GM19043 (cell line): ENCODE measurements around the gene HIVEP2.
A peak's percentile ranks its signal among the peaks of the same experiment; 100 is the strongest.

ENCODE experiments used
- ATAC-seq: cut with Tn5 transposase; IDR thresholded peaks from one replicate; pipeline ENCODE4 v1.9.1; 2021; ENCODE audit warnings: low read depth; ENCODE audit not compliant: unreplicated experiment

Gene HIVEP2

DNA sequence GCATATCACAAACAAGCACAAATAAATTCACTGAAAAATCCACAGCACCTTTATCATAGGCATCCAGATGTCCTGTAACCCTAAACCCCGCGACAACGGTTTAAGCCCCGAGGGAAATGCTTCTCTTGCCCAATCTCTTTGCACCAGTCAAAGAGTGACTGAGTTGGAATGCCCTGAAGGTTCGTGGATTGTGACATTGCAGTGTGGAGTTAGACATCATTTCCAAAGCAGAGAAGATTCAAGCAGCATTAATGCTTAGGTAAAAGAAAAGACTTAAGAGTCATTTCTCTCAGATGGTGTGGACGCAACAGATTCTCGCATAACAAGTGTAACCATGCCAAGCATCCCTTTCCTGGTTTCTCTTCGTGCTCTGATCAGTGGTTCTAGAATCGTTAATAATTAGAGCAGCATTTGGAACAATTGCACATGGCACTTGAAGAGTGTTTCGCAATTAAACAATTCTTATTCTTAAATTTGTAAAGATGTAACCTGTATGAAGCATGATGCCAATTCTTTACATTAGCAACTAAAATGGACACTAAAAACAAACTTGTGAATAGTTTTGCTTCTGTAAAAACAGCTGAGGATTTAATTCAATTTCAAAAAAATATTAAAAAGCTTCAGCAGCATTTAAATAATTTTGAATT is 121.6 kb downstream of the HIVEP2 start:
- no peak for ATAC-seq

DNA sequence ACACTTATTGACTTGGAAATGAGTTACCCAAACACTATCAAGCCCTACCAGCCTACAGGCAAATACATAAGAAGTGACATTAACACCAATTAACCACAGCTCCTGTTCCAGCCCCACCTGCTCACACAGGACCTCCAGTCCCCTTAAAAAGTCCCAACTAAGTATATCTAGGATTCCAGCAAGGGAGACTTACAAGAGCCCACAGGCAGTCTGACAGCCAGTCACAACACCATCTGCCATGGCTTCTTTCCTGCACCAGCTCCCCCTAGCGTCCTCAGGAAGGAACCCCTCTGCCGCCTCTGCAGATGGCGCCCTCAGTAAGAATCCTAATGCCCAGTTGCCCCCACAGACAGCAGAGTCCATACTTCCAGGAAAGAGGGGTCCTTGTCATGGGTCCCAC is 122.1 kb downstream of the HIVEP2 start:
- no peak for ATAC-seq

DNA sequence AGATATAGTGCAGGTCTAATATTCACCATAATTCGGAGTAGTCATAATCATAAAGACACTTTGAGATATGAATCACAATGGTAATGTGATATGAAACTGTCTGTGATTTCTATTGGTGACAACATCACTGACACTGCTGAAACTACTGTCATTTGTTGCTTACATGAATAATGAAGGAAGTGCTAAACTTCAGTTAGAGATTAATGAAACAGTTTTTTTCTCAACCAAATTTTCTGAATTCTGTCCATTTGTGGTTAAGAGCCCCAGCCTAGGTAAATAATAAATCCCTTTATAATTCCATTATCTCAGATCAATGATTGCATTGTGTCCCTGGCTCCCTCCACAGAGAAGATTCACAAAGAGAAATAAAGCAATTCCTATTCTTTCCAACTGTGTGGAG is 122.6 kb downstream of the HIVEP2 start:
- peak; percentile 74 for ATAC-seq

DNA sequence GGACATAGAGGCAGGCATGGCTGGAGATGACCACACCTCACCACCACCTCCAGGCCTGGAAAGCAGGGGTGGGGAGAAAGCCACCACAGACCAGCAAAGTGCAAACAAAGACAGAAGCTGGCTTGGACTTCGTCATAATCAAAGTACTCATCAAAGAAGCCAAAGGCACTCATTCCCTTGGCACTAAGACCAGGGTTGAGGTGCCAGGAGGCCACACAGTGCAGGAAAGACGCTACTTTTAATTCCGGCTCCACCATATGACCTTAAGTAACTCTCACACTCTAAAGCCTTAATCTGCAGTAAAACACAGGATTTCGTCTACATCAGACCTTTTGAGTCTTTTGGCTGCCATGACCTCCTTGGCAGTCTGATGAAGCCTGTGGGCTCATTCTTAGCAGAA is 123.1 kb downstream of the HIVEP2 start:
- ATAC-seq, result no peak

DNA sequence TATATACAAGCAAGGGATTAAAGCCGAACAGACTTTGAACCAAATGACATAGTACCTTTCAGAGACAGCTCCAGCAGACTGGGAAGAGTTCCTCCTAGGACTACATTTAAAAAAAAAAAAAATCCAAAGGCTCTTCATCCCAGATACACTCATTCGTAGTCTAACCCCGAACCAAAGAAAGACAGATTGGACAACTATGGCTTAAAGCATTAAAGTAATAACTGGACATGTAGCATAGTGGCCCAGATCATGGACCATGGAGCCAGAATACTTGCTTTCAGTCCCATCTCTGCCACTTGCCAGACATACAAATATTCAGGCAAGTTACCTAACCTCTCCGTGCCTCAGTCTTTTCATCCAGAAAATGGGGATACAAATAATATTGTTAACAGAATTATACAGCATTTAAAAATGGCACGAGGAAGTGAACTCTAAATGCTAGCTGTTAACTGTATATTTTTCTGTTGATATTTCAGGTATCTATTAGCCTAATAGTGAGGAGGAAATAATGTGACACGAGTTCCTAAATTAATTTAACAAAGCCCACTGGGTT is 123.7 kb downstream of the HIVEP2 start:
- ATAC-seq, result no peak

DNA sequence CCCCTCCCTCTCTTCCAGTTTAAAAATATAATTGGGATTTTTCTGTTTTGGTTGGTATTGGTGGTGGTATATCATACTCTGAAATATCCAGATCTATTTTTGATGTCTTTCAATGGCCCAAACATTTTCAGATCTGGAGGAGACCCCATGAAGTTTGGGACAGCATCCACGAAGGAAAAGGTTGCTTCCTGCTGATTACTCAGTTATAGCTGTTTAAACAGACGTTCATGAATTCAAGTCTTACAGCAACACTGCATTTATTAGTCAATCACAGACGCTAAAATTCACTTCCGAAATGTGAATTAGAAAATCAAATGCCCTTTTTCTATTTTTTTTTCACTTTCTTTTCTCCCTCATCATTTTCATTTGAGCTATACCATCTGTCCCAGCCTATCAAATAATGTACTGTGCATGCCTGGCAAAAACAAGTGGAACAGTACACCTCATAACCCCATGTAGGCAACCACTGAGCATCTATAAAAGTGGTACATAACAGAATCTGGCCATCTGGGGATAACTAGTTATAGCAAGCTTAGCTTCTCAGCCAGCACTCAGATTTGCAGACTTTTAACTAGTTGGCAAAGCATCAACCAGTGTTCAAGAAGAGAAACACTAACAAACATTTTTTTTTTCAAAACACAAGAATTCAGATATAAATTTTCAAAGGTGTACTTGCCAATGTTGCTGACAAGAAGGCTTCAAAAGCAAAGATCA is 124.5 kb downstream of the HIVEP2 start:
- no peak for ATAC-seq

DNA sequence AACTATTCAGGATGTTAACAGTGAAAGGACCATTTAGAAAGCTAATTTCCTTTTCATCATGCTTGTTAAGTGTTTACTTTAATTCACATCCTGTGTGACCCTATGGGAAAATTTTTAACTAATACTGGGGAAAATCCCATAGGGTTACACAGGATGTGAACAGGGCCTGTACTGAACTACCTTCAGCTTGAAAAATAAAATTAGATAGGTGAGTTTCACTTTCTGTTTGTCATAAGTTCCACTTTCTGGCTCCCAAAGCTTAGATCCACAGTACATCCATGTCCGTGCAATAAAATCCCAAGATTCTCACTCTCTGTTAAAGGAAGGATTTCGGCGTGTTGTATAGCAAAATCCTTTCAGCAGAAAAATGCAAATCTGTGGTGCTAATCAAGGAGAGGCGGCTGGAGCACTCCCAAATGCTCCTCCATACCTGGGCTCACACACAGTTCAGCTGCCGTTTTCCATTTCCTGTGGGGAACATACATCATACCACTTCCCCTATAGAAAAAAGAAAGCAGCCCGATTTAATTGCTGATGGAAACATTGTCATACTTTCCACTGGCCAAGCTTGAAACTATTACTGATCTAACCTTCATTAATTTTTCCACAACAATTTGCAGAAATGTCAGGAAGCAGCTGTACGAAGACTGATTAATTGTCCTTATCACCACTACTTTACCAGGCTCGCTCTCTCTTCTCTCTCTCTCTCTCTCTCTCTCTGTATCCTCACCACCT is 125.2 kb downstream of the HIVEP2 start:
- ATAC-seq, result peak; percentile 62

DNA sequence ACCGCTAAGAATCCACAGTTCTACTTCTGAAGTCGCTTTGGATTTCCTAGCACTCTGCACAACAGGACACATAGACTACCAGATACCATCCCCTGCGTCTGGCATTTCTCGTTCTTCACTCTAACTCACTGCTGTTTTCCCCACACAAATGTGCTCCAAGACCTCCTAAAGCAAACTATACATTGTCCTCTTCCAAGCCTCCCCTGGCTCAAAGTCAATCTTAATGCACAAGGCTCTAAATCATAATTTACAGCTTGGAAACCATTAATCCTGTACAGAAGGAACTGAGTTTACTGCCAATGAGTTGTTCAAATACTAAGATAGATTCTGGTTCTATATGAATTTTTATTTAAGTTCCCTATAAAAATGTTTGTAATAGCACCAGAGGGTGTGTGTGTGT is 128.5 kb downstream of the HIVEP2 start:
- no peak for ATAC-seq

DNA sequence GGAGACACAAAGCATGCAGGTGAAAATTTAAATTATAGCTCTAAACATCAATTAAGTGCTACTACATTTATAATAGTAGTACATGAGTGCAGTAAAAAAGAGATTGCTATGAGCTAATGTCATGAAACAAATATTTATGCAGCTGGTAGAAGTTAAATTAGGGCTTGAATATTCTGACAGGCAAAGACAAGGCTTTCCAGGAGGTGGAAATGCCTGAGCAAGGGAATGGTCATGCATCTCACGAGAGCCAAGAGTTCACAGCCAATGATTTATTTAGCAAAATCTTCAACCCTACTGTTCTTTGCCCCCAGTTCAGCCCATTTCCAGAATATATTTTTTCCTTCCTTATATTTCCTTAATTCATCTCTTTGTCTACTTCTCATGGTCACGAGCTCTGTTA is 128.9 kb downstream of the HIVEP2 start:
- no peak for ATAC-seq

DNA sequence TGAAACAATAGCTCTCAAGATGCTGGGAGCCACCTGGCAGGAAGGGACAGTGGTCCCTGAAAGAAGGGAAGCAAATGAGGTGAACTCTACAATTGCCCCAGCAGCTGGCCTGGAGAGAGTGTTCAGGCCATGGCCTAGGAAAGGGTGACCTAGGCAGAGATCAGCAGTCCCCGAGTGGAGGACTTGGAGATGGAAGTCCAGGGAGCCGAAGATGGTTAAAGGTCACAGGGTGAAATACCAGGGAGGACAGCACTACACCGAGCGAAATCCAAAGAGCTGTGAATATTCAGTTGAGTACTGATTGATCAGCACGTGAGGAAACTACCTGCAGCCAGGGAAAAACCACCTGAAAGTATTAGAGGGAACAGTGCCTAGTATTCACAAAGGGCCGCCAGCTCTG is 133.1 kb downstream of the HIVEP2 start:
- ATAC-seq, result no peak

DNA sequence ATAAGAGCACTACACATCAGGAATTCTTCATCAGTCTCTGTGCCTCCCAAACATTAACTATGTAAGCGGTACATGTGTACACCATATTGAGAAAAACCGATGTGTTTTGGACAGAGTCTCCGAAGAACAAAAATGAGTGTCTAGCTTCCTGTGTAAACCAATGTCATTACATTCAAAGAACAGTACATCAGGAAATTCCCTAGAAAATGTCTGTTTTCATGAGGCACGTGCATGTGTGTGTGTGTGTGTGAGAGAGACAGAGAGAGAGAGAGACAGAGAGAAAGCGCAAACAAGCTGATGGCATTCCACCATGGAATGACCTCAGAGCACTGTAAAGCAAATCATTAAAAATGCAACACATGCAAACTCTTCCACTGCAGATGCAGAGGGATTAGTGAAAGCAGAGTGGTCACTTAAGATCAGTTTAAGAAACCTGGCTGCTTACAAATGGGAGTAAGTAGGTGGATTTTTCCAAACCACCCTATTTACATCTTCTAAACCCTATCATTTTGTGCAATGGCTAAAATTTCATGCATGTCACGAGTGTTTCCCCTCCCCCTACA is 133.9 kb downstream of the HIVEP2 start:
- no peak for ATAC-seq

DNA sequence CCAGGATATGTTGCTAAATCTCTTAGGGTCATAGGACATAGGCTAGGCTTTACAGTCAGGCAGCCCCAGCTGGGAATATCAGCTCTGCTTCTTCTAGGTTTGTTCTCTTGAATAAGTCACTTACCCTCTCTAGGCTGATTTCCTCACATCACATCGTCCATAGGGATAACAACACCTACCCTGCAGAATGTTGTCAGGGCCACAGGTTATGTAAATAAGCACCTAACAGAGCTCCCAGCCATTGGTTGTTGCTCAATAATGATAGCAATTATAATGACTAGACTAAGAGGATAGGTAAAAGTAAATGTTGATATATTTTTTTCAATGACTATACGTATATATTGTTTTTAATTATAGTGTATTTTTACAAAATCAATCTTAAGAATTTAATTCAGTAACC is 135.0 kb downstream of the HIVEP2 start:
- no peak for ATAC-seq

DNA sequence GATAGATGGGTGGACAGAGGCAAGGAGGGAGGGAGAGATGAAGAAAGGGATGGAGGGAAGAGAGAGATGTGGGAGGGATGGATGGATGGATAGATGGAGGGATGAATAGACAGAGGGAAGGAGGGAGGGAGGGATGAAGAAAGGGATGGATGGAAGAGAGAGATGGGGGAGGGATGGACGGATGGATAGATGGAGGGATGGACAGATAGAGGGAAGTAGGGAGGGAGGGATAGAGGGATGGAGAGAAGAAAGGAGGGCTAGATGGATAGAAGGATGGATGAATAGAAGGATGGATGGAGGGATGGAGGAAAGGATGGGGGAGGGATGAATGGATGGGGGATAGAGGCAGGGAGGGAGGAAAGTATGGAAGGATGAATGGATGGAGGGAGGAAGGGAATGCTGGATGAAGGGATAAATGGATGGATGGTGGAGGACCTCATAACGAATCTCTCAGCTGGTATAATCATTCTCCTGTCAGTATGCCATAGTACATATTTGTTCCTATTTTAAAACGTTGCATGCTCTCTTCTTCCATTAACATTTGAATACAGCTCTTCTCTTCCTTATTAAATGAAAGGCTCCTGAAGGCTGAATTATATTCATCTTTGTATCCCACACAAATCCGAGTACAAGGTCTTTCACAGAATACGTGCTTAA is 136.4 kb downstream of the HIVEP2 start:
- ATAC-seq, result no peak

DNA sequence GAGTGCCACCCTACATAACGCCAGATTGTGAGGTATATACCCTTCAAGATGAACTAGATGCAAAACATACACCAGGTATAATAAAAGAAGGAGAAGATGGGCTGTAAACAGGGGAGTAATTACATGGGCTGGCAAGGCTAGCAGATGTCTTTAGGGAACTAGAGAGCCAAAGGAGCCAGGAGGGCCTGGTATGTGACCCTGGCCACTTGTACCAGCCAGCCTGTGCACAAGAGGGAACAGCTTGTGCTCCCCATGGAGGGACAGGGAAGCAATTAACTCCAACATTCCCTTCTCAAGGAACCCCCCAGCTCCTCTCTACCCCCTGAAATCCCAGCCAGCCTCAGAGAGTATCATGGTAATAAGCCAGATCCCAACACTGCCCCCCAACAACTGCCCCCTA is 139.9 kb downstream of the HIVEP2 start:
- ATAC-seq, result no peak

DNA sequence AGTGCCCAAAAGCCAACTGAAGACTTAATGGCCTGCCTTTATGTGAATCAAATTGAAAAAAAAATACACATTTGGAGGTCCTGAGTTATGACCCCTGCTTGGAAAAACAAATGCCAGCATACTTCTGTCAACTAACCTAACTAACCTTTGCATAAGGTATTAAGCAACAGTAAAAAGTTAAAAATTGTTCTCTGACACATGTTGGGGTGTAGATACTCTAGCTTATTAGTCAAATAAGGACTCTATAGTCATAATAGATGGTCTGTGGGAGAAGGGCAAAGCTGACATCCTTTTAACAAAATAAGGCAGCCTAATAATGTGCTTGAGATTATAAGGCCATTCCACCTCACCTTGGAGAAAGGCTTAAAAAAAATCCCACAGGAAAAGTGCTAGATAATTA is 140.5 kb downstream of the HIVEP2 start:
- ATAC-seq, result no peak

DNA sequence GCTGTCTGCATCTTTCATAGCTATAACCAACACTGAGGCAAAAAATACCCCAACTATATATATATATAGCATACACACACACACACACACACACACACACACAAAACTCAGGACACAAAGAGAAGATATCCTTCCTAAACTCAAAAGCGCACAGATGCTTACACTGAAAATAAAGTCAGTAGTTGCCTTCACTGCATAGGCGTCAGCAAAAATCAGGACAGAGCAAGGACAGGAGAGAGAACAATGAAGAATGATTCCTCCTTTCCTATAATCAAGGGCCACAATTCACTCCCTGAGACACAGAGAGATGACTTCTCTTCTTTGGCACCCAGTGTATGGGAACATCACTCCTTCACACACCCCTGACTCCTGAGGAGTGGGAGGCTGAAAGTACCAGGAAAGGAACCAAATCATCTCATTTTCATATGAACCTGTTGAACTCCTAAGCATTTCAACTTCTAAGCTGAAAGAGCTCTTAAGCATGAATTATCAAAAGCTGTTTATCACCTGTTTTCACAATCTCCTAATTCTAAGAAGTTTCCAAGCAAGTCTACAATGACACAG is 141.4 kb downstream of the HIVEP2 start:
- no peak for ATAC-seq

DNA sequence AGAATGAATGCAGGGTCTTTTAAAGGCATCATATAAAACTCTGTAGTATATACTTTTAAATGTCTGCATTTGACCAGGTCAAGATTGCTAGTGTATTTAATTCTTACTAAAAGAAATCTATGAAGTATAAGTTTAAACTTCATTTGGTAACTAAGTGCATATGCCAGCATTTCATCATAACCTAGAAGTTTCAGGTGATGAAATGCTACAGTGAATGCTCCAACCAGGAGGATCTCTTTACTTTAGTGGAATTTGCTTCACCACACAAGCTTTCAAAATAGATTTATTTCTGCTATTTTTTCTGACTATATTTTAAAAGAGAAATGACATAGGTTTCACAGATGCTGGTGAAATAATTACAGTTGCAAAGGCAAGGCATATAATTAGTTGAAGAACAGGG is 141.9 kb downstream of the HIVEP2 start:
- no peak for ATAC-seq

DNA sequence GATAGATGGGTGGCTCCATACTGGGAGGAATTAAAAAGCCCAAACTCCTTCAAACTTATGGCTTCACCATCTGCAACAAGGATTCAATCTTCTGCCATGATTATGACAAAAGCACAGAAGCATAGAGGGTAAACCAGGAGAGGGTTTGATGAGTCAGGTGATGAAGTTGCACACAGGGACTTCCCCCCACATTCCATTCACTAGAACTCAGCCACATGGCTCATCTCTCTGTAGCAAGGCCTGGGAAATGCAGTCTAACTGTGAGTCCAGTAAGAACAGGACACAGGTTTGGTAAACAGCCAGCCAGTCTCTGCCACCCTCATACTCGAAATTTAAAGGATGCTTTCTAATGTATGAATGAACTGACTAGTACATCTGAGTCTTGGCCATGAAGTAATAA is 142.9 kb downstream of the HIVEP2 start:
- no peak for ATAC-seq

DNA sequence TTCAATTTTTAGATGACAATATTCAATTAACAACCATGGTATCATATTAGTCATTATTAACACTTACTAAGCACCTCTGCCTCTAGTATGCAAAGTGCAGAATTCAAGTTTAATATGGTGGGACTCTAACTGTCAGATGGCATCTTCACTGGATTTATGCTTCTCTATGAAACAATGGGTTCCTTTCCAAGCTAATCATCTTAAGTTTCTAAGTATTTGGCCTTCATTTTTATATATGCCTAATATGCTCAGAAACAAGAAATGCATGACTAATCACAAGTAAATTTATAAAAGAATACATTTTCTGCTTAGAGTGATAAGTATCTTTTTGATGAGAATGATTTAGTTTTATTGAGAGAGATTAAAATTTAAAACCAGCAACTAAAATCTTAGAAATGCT is 144.7 kb downstream of the HIVEP2 start:
- ATAC-seq, result no peak

DNA sequence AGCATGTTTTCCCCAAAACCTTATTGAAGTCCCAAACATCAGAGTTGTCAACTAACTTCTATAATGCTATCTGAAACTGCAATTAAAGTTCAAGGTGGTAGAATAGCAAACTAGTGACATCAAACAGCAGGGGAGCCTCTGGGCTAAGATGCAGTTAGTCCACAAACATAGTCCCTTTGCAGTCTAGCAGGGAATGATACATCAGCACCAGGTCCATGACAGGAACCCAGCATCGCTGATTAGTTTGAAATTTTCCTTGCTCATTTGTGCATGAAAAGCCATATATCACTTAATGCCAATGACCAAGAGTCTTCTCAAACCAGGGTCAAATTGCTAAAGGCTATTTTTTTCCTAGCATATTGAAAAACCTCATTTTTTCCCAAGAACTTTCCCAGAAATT is 145.3 kb downstream of the HIVEP2 start:
- ATAC-seq, result no peak
